WTC11 (cell line): ENCODE measurements around the gene MTA1. TPM values are rescaled to one million over a fixed set of nuclear protein-coding genes. Genes with fewer than 3 reads are reported as not detected.

ENCODE experiments used
- ATAC-seq: fragments of 200-7000 bp; cut with Tn5 transposase; 2 replicates; pipeline ENCODE4 v1.10.0; 2021; ENCODE audit warnings: mild to moderate bottlenecking, moderate library complexity
- CTCF ChIA-PET: fragments of 300-600 bp; sonication (Branson Sonifier 250); formaldehyde crosslinking; loops from one replicate; lab custom pipeline; 2021; ENCODE audit warnings: antibody characterized with exemption; lab: Charles Lee
- POLR2A ChIA-PET: fragments of 350-600 bp; sonication (Branson Sonifier 250); formaldehyde crosslinking; loops from one replicate; lab custom pipeline; 2021; ENCODE audit warnings: antibody characterized with exemption; lab: Charles Lee
- DNase-seq: peaks from one replicate; pipeline ENCODE4 v3.0.0; 2021; ENCODE audit warnings: low spot score
- H3K27ac Mint-ChIP-seq: 2 replicates; pipeline ENCODE4 v1.8.0; 2021; ENCODE audit warnings: mixed read lengths
- H3K27me3 Mint-ChIP-seq: 2 replicates; pipeline ENCODE4 v1.8.0; 2021; ENCODE audit warnings: low read depth, mild to moderate bottlenecking, moderate library complexity, mixed read lengths
- H3K36me3 Mint-ChIP-seq: 2 replicates; pipeline ENCODE4 v1.8.0; 2021; ENCODE audit warnings: mixed read lengths
- H3K4me1 Mint-ChIP-seq: 2 replicates; pipeline ENCODE4 v1.8.0; 2022; ENCODE audit warnings: mixed read lengths
- H3K4me3 Mint-ChIP-seq: 2 replicates; pipeline ENCODE4 v1.8.0; 2021; ENCODE audit warnings: mild to moderate bottlenecking, moderate library complexity, mixed read lengths
- H3K9me3 Mint-ChIP-seq: 2 replicates; pipeline ENCODE4 v1.8.0; 2021; ENCODE audit warnings: mixed read lengths
- ELF4 ChIP-seq: sonication (generic); formaldehyde crosslinking; IDR thresholded peaks from 2 replicates; pipeline ENCODE4 v1.8.1; 2022; ENCODE audit warnings: low read depth, mild to moderate bottlenecking, moderate library complexity, missing genetic modification reagents
- GABPB1 ChIP-seq: sonication (generic); formaldehyde crosslinking; IDR thresholded peaks from 2 replicates; pipeline ENCODE4 v1.8.1; 2023; ENCODE audit warnings: mild to moderate bottlenecking, missing genetic modification reagents
- NFATC4 ChIP-seq: fragments of 250-450 bp; sonication (Bioruptor Pico); IDR thresholded peaks from 2 replicates; pipeline ENCODE4 v1.9.0; 2021; ENCODE audit warnings: mild to moderate bottlenecking
- RORB ChIP-seq: fragments of 250-450 bp; sonication (Bioruptor Pico); IDR thresholded peaks from 2 replicates; pipeline ENCODE4 v1.9.0; 2021; ENCODE audit warnings: mild to moderate bottlenecking
- TP53 ChIP-seq: sonication (generic); formaldehyde crosslinking; IDR thresholded peaks from 2 replicates; pipeline ENCODE4 v1.8.1; 2023; ENCODE audit warnings: mild to moderate bottlenecking, missing genetic modification reagents
- ZNF263 ChIP-seq: sonication (generic); formaldehyde crosslinking; IDR thresholded peaks from 2 replicates; pipeline ENCODE4 v1.8.1; 2022; ENCODE audit warnings: low read depth, mild to moderate bottlenecking, moderate library complexity, missing genetic modification reagents
- ZNF671 ChIP-seq: fragments of 250-450 bp; sonication (Bioruptor Pico); IDR thresholded peaks from 2 replicates; pipeline ENCODE4 v1.8.0; 2021; ENCODE audit warnings: mild to moderate bottlenecking
- total RNA-seq: library from RNA; stranded (reverse); gene quantifications from 3 replicates; pipeline ENCODE4 v1.2.3, GENCODE V29; 2021
- TF ChIP-seq, protein P1 (sequence below): fragments of 200-600 bp; IDR thresholded peaks from 2 replicates; pipeline ENCODE4 v1.8.0; 2022; ENCODE audit warnings: antibody characterized with exemption
- TF ChIP-seq, protein P2 (sequence below): sonication (generic); formaldehyde crosslinking; IDR thresholded peaks from 2 replicates; pipeline ENCODE4 v1.8.1; 2022; ENCODE audit warnings: mild to moderate bottlenecking, missing genetic modification reagents, moderate library complexity, borderline replicate concordance
- TF ChIP-seq, protein P3 (sequence below): sonication (generic); formaldehyde crosslinking; IDR thresholded peaks from 2 replicates; pipeline ENCODE4 v1.8.1; 2023; ENCODE audit warnings: mild to moderate bottlenecking, missing genetic modification reagents, borderline replicate concordance
- TF ChIP-seq, protein P4 (sequence below): sonication (generic); formaldehyde crosslinking; IDR thresholded peaks from 2 replicates; pipeline ENCODE4 v1.8.1; 2022; ENCODE audit warnings: missing genetic modification reagents, borderline replicate concordance
- TF ChIP-seq, protein P5 (sequence below): sonication (generic); formaldehyde crosslinking; IDR thresholded peaks from 2 replicates; pipeline ENCODE4 v1.8.1; 2023; ENCODE audit warnings: mild to moderate bottlenecking, missing genetic modification reagents, moderate library complexity
- TF ChIP-seq, protein P6 (sequence below): fragments of 250-450 bp; sonication (Bioruptor Pico); IDR thresholded peaks from 2 replicates; pipeline ENCODE4 v2.1.2; 2022; ENCODE audit warnings: mild to moderate bottlenecking, moderate library complexity
- TF ChIP-seq, protein P7 (sequence below): fragments of 250-450 bp; sonication (Bioruptor Pico); IDR thresholded peaks from 2 replicates; pipeline ENCODE4 v1.9.0; 2021; ENCODE audit warnings: mild to moderate bottlenecking, borderline replicate concordance

Gene MTA1
- total RNA-seq, 1 experiment from 2014 or later: 279 TPM

DNA sequence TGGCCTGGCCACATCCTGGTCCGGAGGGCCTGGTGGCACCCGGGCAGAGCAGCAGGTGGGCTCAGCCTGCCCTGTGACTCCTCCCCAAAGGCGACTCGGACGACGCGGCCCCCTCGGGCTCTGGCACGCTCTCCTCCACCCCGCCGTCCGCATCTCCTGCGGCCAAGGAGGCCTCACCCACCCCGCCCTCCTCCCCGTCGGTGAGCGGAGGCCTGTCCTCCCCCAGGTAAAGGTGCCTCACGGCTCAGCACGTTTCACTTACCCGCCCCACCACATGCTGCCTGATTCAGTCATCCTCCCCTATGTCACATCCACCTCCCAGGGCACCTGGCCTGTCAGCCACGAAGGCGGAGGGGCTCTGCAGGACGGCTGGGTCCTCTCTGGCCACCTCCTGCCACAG lies 28.1 kb upstream of the MTA1 start (continued):
- TF ChIP-seq, protein P1, sequence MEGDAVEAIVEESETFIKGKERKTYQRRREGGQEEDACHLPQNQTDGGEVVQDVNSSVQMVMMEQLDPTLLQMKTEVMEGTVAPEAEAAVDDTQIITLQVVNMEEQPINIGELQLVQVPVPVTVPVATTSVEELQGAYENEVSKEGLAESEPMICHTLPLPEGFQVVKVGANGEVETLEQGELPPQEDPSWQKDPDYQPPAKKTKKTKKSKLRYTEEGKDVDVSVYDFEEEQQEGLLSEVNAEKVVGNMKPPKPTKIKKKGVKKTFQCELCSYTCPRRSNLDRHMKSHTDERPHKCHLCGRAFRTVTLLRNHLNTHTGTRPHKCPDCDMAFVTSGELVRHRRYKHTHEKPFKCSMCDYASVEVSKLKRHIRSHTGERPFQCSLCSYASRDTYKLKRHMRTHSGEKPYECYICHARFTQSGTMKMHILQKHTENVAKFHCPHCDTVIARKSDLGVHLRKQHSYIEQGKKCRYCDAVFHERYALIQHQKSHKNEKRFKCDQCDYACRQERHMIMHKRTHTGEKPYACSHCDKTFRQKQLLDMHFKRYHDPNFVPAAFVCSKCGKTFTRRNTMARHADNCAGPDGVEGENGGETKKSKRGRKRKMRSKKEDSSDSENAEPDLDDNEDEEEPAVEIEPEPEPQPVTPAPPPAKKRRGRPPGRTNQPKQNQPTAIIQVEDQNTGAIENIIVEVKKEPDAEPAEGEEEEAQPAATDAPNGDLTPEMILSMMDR: no peak
- TF ChIP-seq, protein P2, sequence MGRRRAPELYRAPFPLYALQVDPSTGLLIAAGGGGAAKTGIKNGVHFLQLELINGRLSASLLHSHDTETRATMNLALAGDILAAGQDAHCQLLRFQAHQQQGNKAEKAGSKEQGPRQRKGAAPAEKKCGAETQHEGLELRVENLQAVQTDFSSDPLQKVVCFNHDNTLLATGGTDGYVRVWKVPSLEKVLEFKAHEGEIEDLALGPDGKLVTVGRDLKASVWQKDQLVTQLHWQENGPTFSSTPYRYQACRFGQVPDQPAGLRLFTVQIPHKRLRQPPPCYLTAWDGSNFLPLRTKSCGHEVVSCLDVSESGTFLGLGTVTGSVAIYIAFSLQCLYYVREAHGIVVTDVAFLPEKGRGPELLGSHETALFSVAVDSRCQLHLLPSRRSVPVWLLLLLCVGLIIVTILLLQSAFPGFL (CRISPR knock-in tag): no peak
- TF ChIP-seq ZNF263 (CRISPR knock-in tag) (no peak), ZNF671 (CRISPR knock-in tag) (no peak), NFATC4 (CRISPR knock-in tag) (no peak)

DNA sequence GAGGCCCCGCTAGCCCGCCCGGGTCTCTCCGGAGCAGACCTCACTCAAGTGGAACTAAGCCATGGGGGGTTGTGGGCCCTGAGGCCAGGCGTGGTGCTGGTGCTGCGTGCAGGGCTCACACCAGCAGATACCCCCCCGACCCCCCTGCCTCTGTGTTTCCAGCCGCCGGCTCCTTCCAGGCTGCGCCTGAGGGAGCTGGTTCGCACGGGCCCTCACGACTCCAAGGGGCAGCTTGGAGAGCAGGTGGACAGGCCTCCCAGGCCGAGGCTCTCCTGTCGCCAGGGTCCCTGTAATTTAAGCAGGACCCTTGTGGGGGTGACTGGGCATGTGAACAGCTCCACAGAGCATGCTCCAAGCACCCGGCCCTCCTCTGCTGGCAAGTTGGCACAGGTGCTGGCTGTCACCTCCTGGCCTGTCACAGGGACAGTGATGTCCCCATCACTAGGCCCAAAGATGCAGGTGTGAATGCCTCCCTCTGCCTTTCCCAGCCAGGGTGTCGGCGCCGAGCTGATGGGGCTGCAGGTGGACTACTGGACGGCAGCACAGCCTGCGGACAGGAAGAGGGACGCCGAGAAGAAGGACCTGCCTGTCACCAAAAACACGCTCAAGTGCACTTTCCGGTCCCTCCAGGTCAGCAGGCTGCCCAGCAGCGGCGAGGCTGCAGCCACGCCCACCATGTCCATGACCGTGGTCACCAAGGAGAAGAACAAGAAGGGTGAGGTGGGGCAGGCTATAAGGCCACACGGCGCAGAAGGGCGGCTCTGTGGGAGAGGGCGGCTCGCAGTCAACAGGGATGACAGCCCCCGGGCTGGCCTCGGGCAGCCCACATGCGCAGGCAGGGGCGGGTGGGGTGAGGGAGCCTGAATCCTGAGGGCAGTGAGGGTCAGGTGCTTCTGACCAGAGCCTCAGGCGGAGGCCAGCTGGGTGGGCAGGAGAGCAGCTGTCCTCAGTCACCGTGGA lies 27.2 kb upstream of the MTA1 start:
- no peak for ATAC-seq
- DNase-seq: no peak
- Mint-ChIP-seq H3K4me1 (no peaks in the 10 kb centered on the region), H3K27ac (no peak overlapping the region), H3K27me3 (peaks cover under 1% of the 10 kb centered on the region), H3K36me3 (peaks cover 3% of the 10 kb centered on the region; the same call in 1 of the 2 replicates), H3K9me3 (no peaks in the 10 kb centered on the region), H3K4me3 (no peak overlapping the region)
- CTCF ChIA-PET: interaction anchor here (1.7 kb wide), 1 partner anchor 15 kb away, joined by 4 read pairs; no protein-coding TSS in a partner anchor
- POLR2A ChIA-PET: no interaction called here
- TF ChIP-seq, protein P3, sequence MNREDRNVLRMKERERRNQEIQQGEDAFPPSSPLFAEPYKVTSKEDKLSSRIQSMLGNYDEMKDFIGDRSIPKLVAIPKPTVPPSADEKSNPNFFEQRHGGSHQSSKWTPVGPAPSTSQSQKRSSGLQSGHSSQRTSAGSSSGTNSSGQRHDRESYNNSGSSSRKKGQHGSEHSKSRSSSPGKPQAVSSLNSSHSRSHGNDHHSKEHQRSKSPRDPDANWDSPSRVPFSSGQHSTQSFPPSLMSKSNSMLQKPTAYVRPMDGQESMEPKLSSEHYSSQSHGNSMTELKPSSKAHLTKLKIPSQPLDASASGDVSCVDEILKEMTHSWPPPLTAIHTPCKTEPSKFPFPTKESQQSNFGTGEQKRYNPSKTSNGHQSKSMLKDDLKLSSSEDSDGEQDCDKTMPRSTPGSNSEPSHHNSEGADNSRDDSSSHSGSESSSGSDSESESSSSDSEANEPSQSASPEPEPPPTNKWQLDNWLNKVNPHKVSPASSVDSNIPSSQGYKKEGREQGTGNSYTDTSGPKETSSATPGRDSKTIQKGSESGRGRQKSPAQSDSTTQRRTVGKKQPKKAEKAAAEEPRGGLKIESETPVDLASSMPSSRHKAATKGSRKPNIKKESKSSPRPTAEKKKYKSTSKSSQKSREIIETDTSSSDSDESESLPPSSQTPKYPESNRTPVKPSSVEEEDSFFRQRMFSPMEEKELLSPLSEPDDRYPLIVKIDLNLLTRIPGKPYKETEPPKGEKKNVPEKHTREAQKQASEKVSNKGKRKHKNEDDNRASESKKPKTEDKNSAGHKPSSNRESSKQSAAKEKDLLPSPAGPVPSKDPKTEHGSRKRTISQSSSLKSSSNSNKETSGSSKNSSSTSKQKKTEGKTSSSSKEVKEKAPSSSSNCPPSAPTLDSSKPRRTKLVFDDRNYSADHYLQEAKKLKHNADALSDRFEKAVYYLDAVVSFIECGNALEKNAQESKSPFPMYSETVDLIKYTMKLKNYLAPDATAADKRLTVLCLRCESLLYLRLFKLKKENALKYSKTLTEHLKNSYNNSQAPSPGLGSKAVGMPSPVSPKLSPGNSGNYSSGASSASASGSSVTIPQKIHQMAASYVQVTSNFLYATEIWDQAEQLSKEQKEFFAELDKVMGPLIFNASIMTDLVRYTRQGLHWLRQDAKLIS: no peak
- TF ChIP-seq, protein P4, sequence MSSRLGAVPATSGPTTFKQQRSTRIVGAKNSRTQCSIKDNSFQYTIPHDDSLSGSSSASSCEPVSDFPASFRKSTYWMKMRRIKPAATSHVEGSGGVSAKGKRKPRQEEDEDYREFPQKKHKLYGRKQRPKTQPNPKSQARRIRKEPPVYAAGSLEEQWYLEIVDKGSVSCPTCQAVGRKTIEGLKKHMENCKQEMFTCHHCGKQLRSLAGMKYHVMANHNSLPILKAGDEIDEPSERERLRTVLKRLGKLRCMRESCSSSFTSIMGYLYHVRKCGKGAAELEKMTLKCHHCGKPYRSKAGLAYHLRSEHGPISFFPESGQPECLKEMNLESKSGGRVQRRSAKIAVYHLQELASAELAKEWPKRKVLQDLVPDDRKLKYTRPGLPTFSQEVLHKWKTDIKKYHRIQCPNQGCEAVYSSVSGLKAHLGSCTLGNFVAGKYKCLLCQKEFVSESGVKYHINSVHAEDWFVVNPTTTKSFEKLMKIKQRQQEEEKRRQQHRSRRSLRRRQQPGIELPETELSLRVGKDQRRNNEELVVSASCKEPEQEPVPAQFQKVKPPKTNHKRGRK: no peak
- TF ChIP-seq, protein P5, sequence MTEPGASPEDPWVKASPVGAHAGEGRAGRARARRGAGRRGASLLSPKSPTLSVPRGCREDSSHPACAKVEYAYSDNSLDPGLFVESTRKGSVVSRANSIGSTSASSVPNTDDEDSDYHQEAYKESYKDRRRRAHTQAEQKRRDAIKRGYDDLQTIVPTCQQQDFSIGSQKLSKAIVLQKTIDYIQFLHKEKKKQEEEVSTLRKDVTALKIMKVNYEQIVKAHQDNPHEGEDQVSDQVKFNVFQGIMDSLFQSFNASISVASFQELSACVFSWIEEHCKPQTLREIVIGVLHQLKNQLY (CRISPR knock-in tag): no peak

DNA sequence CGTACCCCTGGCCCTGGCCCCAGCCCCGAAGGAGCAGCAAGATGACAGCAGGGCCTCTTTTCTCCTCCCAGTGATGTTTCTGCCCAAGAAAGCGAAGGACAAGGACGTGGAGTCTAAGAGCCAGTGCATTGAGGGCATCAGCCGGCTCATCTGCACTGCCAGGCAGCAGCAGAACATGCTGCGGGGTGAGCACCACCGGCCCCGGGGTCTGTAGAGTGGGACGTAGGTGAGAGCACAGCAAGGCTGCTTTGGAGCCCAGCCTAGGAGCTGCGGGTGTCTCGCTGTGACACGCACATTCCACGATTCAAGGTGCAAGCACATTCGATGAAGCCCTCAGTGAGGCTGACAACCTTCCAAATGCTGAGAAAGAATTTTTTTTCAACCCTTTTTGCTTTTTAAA lies 26.5 kb upstream of the MTA1 start:
- H3K27ac Mint-ChIP-seq: no peak overlapping the region
- peaks cover 3% of the 10 kb centered on the region; the same call in 1 of the 2 replicates for H3K36me3 Mint-ChIP-seq
- DNase-seq (no peak), ATAC-seq (no peak)
- H3K4me3 Mint-ChIP-seq: no peak overlapping the region
- ChIA-PET CTCF (interaction anchor here (1.7 kb wide), 1 partner anchor 97 kb away, joined by 8 read pairs; no protein-coding TSS in a partner anchor), POLR2A (no interaction called here)
- no peaks in the 10 kb centered on the region for H3K9me3 Mint-ChIP-seq
- H3K27me3 Mint-ChIP-seq: peaks cover 6% of the 10 kb centered on the region
- TF ChIP-seq, protein P6, sequence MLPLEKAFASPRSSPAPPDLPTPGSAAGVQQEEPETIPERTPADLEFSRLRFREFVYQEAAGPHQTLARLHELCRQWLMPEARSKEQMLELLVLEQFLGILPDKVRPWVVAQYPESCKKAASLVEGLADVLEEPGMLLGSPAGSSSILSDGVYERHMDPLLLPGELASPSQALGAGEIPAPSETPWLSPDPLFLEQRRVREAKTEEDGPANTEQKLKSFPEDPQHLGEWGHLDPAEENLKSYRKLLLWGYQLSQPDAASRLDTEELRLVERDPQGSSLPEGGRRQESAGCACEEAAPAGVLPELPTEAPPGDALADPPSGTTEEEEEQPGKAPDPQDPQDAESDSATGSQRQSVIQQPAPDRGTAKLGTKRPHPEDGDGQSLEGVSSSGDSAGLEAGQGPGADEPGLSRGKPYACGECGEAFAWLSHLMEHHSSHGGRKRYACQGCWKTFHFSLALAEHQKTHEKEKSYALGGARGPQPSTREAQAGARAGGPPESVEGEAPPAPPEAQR (CRISPR knock-in tag): no peak
- TF ChIP-seq, protein P7, sequence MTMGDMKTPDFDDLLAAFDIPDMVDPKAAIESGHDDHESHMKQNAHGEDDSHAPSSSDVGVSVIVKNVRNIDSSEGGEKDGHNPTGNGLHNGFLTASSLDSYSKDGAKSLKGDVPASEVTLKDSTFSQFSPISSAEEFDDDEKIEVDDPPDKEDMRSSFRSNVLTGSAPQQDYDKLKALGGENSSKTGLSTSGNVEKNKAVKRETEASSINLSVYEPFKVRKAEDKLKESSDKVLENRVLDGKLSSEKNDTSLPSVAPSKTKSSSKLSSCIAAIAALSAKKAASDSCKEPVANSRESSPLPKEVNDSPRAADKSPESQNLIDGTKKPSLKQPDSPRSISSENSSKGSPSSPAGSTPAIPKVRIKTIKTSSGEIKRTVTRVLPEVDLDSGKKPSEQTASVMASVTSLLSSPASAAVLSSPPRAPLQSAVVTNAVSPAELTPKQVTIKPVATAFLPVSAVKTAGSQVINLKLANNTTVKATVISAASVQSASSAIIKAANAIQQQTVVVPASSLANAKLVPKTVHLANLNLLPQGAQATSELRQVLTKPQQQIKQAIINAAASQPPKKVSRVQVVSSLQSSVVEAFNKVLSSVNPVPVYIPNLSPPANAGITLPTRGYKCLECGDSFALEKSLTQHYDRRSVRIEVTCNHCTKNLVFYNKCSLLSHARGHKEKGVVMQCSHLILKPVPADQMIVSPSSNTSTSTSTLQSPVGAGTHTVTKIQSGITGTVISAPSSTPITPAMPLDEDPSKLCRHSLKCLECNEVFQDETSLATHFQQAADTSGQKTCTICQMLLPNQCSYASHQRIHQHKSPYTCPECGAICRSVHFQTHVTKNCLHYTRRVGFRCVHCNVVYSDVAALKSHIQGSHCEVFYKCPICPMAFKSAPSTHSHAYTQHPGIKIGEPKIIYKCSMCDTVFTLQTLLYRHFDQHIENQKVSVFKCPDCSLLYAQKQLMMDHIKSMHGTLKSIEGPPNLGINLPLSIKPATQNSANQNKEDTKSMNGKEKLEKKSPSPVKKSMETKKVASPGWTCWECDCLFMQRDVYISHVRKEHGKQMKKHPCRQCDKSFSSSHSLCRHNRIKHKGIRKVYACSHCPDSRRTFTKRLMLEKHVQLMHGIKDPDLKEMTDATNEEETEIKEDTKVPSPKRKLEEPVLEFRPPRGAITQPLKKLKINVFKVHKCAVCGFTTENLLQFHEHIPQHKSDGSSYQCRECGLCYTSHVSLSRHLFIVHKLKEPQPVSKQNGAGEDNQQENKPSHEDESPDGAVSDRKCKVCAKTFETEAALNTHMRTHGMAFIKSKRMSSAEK (CRISPR knock-in tag): no peak
- no peak for TF ChIP-seq RORB
- TF ChIP-seq TP53 (CRISPR knock-in tag): no peak
- no peak for TF ChIP-seq GABPB1 (CRISPR knock-in tag)
- no peak for TF ChIP-seq ELF4
- H3K4me1 Mint-ChIP-seq: no peaks in the 10 kb centered on the region
